Measurements from ENCODE around the gene ATP6AP2.
"Not testable (repeated sequence)": the region's sequence is repeated elsewhere in the genome, so short reads cannot be mapped to it uniquely, and the experiment has no call there.

The ATP6AP2 gene, protein sequence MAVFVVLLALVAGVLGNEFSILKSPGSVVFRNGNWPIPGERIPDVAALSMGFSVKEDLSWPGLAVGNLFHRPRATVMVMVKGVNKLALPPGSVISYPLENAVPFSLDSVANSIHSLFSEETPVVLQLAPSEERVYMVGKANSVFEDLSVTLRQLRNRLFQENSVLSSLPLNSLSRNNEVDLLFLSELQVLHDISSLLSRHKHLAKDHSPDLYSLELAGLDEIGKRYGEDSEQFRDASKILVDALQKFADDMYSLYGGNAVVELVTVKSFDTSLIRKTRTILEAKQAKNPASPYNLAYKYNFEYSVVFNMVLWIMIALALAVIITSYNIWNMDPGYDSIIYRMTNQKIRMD

DNA sequence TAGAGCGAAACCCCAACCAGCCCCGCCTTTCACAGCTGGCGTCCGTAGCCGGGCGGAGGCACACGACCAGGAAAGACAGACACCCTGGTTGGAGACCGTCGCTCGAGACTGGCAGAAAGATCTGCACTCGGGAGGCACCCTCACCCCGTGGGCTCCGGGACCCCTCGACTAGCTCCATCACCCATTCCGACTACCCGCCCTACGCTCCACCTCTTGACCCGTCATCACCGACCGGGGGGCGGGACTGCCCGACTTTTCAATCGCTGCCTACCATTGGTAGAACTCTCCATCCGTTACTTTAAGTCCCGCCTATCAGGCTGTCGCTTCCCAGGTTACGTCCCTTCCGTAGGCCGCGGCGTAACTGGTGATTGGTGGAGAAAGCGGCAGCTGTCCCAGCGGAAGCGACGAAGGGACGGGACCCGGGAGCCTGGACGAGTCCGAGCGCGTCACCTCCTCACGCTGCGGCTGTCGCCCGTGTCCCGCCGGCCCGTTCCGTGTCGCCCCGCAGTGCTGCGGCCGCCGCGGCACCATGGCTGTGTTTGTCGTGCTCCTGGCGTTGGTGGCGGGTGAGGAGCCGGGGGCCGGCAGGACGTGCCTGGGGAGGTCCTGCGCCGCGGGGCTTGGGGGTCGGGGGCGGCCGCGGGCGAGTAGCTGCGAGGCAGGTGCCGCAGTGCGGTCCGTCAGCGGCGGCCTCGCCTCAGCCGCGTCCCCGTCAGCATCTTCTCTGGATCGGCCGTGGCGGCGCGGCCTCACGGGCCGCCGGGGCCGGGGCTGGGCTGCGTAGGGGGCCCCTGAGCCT is at the start of gene ATP6AP2:
TSS of gene ATP6AP2 (plus strand) at position 434 of the 799 bp plus-strand sequence. CDS start at position 530, 96 bp downstream.
- DNase-seq (ENCODE audit: low read depth, low spot score) = peak; percentile 82

DNA sequence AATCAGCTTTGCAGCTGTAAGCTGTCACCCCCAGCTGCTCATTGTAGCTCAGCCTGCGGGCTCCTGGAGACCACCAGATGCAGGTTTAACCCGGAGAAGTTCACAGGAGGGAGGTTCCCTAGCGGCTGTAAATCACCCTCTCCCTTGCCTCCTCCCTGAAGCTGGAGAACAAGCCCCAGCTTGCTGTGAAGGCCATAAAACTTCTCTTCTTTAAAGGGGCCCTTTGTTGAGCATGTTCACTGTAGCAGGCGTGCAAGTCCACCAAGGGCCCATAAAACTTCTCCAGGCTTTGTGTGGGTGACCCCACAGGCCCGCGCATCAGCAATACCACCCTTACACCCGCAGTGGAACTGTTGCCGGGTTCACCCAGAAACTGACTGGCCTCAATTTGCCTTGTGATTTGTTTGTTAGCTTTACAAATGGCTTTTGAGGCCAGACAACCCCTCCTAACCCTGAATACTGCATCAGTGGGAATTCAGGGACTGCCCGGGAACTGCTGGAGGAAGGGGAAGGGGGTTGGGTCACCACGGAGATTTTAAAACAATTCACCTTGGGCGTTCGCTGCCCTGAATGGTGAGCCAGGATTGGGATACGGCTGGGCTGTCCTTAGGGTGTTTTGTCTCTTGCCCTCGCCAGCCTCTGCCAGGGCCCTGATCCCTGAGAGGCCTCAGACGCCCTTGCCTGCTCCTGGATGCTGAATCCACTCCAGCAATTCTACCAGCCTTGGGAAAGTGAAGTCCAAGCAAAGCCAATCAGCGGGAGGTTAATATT is 49.5 kb upstream of the ATP6AP2 start:
- DNase-seq (ENCODE audit: low read depth, low spot score) = no peak

DNA sequence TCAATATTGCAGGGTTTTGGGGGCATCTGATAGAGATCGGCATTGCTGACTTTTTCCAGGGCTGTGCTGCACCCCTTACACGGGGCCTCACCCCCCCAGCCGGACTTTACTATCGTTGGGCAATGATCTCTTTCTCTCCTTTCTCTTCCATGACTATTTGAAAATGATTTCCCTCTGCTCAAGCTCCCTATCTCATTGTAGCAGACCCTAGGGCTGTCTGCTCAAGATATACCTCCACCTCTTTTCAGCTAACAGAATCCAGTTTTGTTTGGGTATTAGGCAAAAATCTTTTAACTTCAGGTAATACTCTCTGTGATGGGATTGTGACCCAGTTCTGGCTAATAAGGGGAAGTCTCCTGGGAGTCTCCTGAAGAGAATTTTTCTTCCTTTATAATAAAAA is 43.5 kb upstream of the ATP6AP2 start:
- DNase-seq (ENCODE audit: low read depth, low spot score) = no peak

DNA sequence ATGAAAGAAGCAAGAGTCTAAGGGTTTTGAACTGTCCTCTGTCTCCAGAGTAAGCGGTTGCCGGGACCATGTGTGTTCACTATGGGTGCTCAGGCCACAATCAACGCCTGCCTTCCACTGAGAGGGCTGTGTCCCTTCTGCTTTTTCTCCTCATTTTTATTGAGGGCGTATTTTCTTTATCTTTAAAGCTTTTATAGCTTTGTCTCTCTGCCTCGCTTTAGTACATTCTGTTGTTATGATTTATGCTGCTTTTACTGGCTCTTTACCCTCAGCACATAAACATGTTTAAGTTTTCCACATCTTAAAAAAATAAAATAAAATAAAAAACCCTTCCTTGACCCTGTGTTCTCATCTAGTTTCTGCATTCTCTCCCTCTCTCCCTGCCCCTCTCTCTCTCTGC is 42.4 kb upstream of the ATP6AP2 start:
- DNase-seq (ENCODE audit: low read depth, low spot score) = no peak

DNA sequence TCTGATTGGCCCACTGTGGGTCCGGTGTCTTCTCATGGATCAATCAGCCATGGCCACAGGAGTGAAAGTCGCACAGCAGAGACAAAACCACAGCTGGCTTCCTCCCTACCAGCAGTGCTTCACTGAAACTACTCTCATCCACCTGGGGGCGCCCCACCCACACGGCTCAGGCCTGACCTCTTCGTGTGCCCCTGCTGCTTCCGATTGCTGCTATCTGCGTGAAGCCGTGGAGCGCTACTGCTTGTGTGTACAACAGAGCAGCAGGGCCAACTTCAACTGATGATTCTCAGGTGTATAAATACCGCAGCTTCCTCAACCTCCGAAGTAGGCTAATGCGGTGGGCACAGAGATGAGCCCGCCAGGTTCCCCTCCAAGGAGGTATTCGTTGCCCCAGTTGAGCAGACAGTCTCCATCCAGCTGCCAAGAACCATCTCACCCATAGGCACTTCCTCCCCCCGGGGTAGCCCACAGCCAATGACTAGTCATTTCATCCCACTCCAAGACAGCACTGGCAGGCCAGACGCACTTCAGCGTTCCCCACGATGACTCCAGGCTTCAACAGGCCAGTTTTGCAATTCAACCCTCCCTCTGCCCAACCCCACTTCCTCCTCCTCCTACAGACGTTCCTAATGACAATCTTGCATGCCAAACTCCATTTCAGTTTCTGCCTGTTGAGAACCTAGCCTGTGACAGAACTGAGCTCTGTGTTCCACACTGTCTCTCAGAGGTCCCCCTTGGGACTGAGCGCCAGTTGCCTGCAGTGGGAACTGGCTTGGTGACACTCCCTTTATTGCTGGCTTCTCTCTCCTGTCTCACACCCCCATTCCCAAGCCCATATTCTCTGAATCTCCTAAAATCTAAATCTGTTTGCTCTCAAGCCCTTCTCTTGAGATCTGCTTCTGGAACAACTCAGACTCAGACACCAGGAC is 41.3 kb upstream of the ATP6AP2 start:
- peak; percentile 27 for DNase-seq (ENCODE audit: low read depth, low spot score)

DNA sequence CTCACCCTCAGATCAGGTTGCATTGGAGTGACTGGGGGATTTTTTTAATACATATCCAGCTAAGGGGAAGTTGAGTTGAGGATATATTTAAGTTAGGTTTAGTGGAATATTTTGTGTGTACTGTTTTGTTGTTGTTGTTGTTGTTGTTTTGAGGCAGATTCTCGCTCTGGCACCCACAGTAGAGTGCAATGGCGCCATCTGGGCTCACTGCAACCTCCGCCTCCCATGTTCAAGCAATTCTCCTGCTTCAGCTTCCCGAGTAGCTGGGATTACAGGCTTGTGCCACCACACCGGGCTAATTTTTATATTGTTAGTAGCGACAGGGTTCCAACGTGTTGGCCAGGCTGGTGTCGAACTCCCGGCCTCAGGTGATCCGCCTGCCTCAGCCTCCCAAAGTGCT is 38.6 kb upstream of the ATP6AP2 start:
- DNase-seq (ENCODE audit: low read depth, low spot score) = no peak

DNA sequence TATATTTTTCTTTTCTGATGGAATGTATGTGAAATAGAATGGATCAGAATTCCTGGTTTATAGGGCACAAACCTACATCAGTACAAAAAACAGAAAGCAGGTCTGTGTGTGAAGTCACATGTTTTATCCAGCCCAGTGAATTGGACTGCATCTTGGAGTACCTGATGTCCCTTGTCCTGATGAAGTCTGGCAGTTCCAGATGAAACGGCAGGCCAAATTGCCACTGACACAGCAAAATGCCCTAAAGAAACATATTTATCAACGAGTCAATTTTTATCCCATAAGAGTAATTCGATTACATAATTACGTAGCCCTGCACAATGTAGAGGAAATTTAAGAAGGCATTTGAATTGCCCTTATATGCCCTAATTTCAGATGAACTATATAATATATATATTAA is 37.8 kb upstream of the ATP6AP2 start:
- no peak for DNase-seq (ENCODE audit: low read depth, low spot score)

DNA sequence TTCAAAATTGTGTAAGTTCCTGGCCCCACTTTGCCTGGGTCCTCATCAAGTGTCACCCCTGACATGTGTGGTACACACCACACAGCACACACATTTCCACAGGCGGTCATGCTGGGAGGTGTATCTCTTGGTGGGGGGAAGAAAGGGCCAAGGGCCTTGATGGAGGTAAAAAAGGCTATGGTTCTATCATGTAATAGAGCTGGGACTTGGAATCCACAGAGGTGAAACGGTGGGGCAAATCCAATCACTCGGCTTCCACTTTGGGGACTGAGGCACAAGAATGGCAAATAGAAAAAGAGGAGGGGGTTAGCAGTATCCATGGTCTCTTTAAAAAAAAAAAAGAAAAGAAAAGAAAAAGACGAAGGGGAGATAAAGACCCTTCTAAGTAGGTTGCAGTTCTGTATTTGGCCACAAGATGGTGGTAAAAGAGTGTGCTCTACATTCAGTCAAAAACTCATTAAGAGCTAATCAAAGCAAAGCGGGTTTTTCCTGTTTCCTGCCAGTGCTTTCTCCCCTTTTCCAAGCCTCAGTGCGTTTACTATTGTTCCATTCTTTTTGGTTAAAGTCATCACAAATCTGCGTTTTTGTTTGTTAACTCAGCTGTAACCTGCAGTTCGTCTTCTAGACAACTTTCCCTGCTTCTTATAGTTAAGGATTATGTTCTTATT is 37.0 kb upstream of the ATP6AP2 start:
- no peak for DNase-seq (ENCODE audit: low read depth, low spot score)

DNA sequence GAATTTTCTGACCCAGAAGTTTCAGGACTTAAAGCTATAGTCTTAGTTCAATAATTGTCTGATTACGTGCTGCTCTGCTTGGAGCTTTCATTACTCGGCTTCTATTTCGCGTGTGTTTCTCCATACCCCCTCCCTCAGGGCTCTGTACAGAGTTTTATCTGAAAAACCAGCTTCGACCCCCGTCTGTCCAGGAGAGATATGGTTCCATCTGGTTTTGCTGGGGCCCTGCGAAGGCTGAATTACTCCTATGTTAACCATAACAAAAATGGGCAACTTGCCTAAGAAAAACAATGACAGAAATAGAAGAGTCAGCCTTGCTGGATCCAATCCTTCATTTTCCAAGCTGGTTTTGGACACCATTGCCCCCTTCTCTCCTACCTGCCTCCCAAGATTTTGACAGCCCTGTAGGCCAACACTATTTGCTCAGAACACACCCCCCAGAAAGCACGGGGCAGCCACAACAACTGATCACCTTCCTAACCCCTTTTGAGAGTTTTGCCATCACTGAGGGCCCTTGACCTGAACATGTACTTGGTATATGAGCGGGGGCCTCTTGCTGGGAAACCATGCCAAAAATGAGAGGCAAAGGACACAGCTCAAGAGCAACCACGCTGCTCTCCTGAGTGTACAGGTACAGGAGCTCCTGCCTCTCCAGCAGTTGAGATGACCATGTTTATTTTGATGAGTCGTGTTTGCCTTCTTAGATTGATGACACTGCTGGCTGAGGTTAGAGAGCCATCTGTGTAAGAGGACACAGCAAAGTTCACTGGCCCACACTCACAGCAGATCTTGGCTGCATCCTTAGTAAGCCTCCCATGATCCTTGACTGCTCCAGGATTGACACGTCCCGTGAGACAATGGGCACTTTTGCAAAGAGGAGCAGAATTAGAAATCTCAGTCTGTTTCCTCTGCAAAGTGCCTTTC is 36.2 kb upstream of the ATP6AP2 start:
- DNase-seq (ENCODE audit: low read depth, low spot score) = no peak

DNA sequence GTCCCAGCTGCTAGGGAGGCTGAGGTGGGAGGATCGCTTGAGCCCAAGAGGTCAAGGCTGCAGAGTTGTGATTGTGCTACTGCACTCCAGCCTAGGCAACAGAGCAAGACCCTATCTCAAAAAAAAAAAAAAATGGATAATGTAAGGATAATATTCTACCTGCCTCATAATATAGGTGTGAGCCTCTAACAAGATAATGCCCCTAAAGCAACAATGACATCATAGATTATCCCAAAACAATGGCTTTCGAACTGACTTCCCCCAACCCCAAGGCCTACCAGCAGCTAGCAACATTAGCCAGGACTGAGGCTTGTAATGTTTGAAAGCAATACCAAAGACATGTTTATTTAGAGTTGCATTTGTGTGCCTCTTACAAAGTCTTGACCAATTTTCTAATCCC is 33.9 kb upstream of the ATP6AP2 start:
- DNase-seq (ENCODE audit: low read depth, low spot score) = no peak

DNA sequence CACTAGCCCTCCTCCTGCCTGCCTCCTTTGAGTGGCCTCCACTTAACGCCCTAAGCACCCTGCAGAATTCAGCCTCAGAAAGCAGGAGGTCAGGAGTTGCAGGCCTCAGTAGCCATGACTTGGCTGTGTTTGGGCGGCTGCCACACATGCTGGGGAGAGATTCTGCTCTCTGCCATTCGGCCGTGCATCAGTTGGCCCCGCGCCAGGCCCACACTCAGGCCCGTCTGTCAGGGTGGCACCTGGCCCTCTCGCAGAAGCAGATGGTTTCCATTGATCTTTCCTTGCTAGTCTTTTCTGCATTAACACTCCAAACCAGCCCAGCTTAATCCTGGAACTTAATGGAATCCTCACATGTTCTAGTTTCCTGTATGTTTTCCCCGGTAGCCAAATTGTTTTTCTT is 30.7 kb upstream of the ATP6AP2 start:
- DNase-seq (ENCODE audit: low read depth, low spot score) = no peak

DNA sequence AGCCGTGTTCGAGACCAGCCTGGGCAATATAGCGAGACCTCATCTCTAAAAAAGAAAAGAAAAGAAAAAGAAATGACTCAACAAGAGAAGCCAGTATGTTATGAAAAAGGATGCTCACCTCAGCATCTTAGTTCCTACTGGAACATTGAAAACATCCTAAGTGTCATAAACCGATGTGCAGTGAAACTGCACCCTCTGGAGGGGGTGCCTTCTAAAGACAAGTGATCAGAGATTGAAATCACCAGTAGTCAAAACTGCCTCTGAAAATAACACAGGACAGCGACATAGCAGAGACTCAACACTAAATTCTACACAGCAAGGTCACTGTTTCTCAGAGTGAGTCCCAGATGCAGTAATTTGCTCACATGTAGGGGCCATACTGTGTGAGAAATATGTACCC is 28.0 kb upstream of the ATP6AP2 start:
- no peak for DNase-seq (ENCODE audit: low read depth, low spot score)

DNA sequence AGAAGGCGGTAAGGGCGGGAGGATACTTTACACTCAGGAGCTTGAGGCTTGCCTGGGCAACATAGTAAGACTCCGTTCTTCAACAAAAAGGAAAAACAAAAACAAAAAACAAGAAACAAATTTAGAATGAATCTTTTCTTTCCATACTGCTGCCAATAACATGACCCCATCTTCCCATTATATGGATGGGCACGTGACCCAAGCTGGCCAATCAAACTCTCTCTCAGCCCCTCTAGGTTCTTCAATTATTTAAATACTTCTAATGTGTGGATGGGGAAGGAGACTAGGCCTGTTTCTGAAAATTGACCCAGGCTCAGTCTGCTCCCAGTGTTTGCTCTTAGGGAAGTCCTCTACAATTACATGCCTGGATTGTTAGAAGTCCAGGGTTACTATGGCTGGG is 22.2 kb upstream of the ATP6AP2 start:
- DNase-seq (ENCODE audit: low read depth, low spot score) = no peak

DNA sequence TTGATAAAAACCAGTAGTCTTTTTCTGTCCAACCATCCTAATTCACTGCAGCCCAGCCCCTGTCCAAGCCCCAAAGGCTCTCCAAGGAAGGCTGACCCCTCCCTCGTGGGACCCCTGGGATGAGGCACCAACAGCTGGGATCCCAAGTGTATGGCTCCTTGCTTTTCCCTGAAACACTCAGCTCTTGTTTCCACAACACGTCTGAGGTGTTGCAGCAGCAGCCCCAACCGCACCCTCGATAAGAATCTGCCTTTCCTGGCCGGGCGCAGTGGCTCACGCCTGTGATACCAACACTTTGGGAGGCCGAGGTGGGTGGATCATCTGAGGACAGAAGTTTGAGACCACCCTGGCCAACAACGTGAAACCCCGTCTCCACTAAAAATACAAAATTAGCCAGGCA is 17.0 kb upstream of the ATP6AP2 start:
- DNase-seq (ENCODE audit: low read depth, low spot score) = no peak

DNA sequence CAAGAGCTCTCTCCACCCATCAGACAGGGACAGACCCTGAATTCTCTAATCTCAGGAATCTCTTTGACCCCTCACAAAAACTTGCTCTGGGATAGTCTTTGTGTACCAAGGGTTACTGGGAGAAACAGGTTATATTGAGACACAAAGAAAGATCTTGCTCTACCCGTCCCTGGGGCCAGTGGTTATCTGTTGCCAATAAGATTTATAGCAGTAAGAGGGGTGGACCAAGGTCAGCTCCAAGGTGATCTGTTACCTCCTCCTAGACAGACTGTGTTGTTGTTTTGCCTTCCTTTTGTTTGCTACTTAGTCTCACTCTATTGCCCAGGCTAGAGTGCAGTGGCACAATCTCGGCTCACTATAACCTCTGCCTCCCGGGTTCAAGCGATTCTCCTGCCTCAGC is 16.3 kb upstream of the ATP6AP2 start:
- no peak for DNase-seq (ENCODE audit: low read depth, low spot score)

DNA sequence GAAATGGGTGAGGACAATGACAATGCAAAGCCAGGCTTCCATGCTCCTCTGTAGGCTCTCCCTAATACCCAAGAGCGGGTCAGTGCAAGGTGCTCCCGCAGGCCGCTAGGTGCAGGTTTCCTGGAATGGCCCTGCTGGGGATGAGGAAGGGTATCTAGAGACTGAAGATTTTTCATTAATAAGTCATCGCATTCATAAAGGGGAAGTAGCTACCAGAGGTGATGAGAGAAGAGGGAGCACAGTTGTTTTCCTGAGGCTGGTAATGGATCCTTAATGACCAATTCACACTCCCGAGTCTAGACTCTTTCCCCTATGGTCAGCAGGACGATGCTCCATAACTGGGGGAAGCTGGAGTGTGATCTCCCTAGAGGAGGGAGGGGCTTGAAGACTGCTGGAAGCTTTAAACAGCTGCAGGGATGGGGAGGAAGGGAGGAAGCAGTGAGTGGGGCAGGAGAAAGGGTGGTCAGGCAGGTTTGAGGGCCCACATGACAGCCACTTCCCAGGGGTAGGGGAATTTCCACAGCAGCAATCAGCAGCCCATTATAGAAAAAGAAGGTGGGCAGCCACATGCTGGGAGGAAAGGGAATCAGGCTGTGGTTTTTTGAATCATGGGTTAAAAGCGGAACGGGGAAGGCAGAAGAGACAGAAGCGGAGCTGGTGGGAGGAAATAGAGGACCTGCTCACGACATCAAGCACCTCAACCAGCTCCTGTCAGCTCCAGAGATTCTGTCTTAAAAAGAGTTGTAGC is 10.2 kb upstream of the ATP6AP2 start:
- DNase-seq (ENCODE audit: low read depth, low spot score) = no peak

DNA sequence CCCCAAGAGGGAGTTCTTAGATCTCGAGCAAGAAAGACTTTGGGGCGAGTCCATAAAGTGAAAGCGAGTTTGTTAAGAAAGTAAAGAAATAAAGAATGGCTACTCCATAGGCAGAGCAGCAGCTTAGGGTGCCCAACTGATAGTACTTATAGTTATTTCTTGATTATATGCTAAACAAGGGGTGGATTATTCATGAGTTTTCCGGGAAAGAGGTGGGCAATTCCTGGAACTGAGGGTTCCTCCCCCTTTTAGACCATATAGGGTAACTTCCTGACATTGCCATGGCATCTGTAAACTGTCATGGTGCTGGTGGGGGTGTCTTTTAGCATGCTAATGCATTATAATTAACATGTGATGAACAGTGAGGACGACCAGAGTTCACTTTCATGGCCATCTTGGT is 9.6 kb upstream of the ATP6AP2 start:
- DNase-seq (ENCODE audit: low read depth, low spot score) = not testable (repeated sequence)

DNA sequence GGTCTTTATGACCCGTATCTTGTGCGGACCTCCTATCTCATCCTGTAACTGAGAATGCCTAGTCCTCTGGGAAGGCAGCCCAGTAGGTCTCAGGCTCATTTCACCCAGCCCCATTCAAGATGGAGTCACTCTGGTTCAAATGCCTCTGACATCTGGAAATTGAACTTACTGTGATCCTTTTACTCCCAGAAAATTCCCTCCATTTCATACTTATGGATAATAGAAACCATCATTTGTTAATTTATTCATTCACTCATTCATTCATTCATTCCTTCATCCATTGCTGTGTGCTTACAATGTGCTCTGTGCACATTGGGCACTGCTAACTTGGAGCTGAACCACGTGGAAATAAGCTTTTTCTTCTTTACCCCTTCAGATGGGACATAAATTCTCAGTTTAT is 9.2 kb upstream of the ATP6AP2 start:
- DNase-seq (ENCODE audit: low read depth, low spot score) = no peak

DNA sequence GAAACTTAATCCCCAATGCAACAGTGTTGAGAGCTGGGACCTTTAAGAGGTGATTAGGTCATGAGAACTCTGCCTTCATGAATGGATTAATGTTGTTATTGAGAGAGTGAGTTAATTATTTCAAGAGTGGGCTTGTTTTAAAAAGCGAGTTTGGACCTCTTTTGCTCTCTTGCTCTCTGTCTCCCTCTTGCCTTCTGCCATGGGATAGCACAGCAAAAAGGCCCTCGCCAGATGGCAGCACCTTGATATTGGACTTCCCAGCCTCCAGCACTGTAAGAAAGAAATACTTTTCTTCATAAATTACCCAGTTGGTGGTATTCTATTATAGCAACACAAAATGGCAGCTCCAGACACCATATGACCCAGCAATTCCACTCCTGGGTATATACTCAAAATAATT is 7.0 kb upstream of the ATP6AP2 start:
- no peak for DNase-seq (ENCODE audit: low read depth, low spot score)

Measured in activated CD4-positive, CD25-positive, alpha-beta regulatory T cell treated with anti-CD3 and anti-CD28 coated beads, Interleukin-2, amount 50 U/mL, for 16 hours (primary cell).